ENCODE results near the gene GUCA2B. TPM values are rescaled to one million over a fixed set of nuclear protein-coding genes. Genes with fewer than 3 reads are reported as not detected.

GUCA2B gene
- total RNA-seq, 1 experiment from 2014 or later, result not detected

DNA sequence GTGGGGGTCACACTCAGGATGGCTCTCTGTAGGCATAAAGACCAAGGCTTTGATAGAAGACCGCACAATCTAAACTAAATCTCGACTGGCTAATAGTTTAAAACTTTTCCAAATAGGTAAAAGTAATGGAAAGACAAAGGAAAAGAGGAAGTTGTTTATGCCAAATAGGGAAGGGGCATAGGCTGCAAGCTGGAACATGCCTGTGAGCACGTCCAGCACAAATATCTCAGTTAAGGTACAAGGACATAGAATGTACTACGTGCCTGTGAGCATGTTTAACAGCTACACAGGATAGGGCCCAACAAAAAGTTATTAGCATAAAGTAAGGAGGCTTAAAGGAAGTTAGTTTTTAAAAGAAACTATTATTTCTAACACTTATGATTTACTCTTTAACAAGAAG lies 38.9 kb downstream of the GUCA2B start:
- Histone ChIP-seq H3K9me3 (ENCODE audit: control insufficient read depth, insufficient read depth, low read depth, low read length) (no peaks in the 10 kb centered on the region), H3K36me3 (ENCODE audit: control insufficient read depth, insufficient read depth, low read length) (peaks cover 15% of the 10 kb centered on the region), H3K4me1 (ENCODE audit: control insufficient read depth, insufficient read depth, low read length) (no peaks in the 10 kb centered on the region), H3K27me3 (ENCODE audit: control insufficient read depth, insufficient read depth, low read length) (no peaks in the 10 kb centered on the region), H3K4me3 (ENCODE audit: low read depth in 2 of 2, low read length in 2 of 2) (no peak overlapping the region), H3K27ac (ENCODE audit: low read length) (no peak overlapping the region)
- ChIA-PET POLR2A (no interaction called here), CTCF (no interaction called here)
- no peak for TF ChIP-seq CTCF (IDR thresholded peaks at IDR 0.05)
- no peak for TF ChIP-seq TCF7L2 (IDR thresholded peaks at IDR 0.05; ENCODE audit: low read depth, low read length)
- TF ChIP-seq POLR2AphosphoS5 (IDR thresholded peaks at IDR 0.05; ENCODE audit: low read depth, low read length), result no peak
- TF ChIP-seq SIN3A (IDR thresholded peaks at IDR 0.05; ENCODE audit: borderline replicate concordance, insufficient read depth, low read depth, low read length), result no peak
- TF ChIP-seq, protein P1, sequence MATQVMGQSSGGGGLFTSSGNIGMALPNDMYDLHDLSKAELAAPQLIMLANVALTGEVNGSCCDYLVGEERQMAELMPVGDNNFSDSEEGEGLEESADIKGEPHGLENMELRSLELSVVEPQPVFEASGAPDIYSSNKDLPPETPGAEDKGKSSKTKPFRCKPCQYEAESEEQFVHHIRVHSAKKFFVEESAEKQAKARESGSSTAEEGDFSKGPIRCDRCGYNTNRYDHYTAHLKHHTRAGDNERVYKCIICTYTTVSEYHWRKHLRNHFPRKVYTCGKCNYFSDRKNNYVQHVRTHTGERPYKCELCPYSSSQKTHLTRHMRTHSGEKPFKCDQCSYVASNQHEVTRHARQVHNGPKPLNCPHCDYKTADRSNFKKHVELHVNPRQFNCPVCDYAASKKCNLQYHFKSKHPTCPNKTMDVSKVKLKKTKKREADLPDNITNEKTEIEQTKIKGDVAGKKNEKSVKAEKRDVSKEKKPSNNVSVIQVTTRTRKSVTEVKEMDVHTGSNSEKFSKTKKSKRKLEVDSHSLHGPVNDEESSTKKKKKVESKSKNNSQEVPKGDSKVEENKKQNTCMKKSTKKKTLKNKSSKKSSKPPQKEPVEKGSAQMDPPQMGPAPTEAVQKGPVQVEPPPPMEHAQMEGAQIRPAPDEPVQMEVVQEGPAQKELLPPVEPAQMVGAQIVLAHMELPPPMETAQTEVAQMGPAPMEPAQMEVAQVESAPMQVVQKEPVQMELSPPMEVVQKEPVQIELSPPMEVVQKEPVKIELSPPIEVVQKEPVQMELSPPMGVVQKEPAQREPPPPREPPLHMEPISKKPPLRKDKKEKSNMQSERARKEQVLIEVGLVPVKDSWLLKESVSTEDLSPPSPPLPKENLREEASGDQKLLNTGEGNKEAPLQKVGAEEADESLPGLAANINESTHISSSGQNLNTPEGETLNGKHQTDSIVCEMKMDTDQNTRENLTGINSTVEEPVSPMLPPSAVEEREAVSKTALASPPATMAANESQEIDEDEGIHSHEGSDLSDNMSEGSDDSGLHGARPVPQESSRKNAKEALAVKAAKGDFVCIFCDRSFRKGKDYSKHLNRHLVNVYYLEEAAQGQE (IDR thresholded peaks at IDR 0.05; ENCODE audit: insufficient read depth in 1 of 2, low read depth in 2 of 2, low read length in 1 of 2), result no peak
- intact Hi-C loops (cut with micrococcal nuclease; ENCODE audit: unreplicated experiment), result no loop called here
- in situ Hi-C loops (cut with HindIII; ENCODE audit: low pct_unique_long_range_greater_than_20kb, low sequenced_read_pairs), result no loop called here
- BruUV-seq (replicated peaks), result no TSS peak
- DNase-seq (ENCODE audit: low read depth, low spot score) (no peak), ATAC-seq (no peak)

GRCh38 chr1:42195841-42196240 lies 42.6 kb downstream of the GUCA2B start:
- H3K36me3 ChIP-seq (ENCODE audit: control insufficient read depth, insufficient read depth, low read length), result peaks cover 8% of the 10 kb centered on the region; the same call in 1 of the 2 replicates
- H3K4me1 ChIP-seq (ENCODE audit: control insufficient read depth, insufficient read depth, low read length), result no peaks in the 10 kb centered on the region
- ChIA-PET POLR2A (no interaction called here), CTCF (no interaction called here)
- TF ChIP-seq CTCF (IDR thresholded peaks at IDR 0.05) (no peak), POLR2AphosphoS5 (IDR thresholded peaks at IDR 0.05; ENCODE audit: low read depth, low read length) (no peak), TCF7L2 (IDR thresholded peaks at IDR 0.05; ENCODE audit: low read depth, low read length) (no peak), SIN3A (IDR thresholded peaks at IDR 0.05; ENCODE audit: borderline replicate concordance, insufficient read depth, low read depth, low read length) (no peak)
- TF ChIP-seq, protein P1 (IDR thresholded peaks at IDR 0.05; ENCODE audit: insufficient read depth in 1 of 2, low read depth in 2 of 2, low read length in 1 of 2), result no peak
- in situ Hi-C loops (cut with HindIII; ENCODE audit: low pct_unique_long_range_greater_than_20kb, low sequenced_read_pairs), result no loop called here
- no peaks in the 10 kb centered on the region for H3K9me3 ChIP-seq (ENCODE audit: control insufficient read depth, insufficient read depth, low read depth, low read length)
- no peaks in the 10 kb centered on the region for H3K27me3 ChIP-seq (ENCODE audit: control insufficient read depth, insufficient read depth, low read length)
- DNase-seq (ENCODE audit: low read depth, low spot score) (no peak), ATAC-seq (peak; percentile 21; the same call in 1 of the 2 replicates)
- no peak overlapping the region for H3K27ac ChIP-seq (ENCODE audit: low read length)
- intact Hi-C loops (cut with micrococcal nuclease; ENCODE audit: unreplicated experiment), result no loop called here
- H3K4me3 ChIP-seq (ENCODE audit: low read depth in 2 of 2, low read length in 2 of 2), result no peak overlapping the region
- no TSS peak for BruUV-seq (replicated peaks)
